Measurements from ENCODE around the gene SPATA31D1. TPM values are rescaled to one million over a fixed set of nuclear protein-coding genes. Genes with fewer than 3 reads are reported as not detected.

Gene SPATA31D1
- total RNA-seq, 1 experiment from 2014 or later: not detected

DNA sequence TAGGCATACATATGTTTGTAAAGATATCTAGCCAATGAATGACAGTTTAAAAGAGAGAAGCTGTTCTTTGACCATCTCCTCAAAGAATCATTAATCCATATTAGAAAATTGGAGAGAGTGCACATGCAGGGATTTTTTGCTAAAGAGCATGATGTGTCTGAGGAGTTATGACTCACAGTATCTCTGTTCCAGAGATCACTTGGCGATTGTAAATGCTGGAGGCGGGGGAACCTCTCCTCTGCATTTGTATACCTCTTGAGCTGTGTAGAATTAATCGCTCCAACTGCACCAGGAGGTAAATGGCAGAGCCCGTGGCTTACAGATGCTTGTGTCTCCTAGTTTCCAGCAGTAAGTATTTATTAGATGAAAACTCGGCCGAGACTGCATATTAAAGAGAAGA lies 3.6 kb upstream of the SPATA31D1 start:
- Mint-ChIP-seq H3K9me3 (no peaks in the 10 kb centered on the region), H3K36me3 (ENCODE audit: insufficient read depth in 1 of 3, low read depth in 3 of 3) (no peaks in the 10 kb centered on the region), H3K27ac (no peak overlapping the region), H3K4me1 (peaks cover 5% of the 10 kb centered on the region in 2 experiments; a peak in 3 of 4 replicates), H3K4me3 (no peak overlapping the region), H3K27me3 (ENCODE audit: low read depth) (no peaks in the 10 kb centered on the region)
- Histone ChIP-seq H2BK20ac (ENCODE audit: low read depth, low read length, poor library complexity, severe bottlenecking) (no peak overlapping the region), H4K5ac (ENCODE audit: insufficient read length, low read depth, low read length) (no peak overlapping the region), H2BK12ac (ENCODE audit: insufficient read length, low read depth, low read length) (no peak overlapping the region), H3K27me3 (ENCODE audit: insufficient read depth, low read length) (no peaks in the 10 kb centered on the region), H3K23ac (ENCODE audit: insufficient read length, low read depth, low read length) (no peak overlapping the region), H4K20me1 (ENCODE audit: control insufficient read depth, insufficient read depth, insufficient read length) (no peaks in the 10 kb centered on the region), H3K18ac (ENCODE audit: insufficient read length, low read depth, low read length) (no peak overlapping the region), H2BK120ac (ENCODE audit: low read depth, low read length, poor library complexity, severe bottlenecking) (no peak overlapping the region), H2BK5ac (ENCODE audit: insufficient read length, low read length) (no peak overlapping the region), H3K79me1 (ENCODE audit: insufficient read depth, low read depth, low read length, poor library complexity, severe bottlenecking) (no peaks in the 10 kb centered on the region), H2AK5ac (ENCODE audit: insufficient read length, low read length) (no peak overlapping the region), H3K14ac (ENCODE audit: insufficient read depth, low read length) (no peak overlapping the region), H3K23me2 (ENCODE audit: insufficient read length, low read depth, low read length, poor library complexity, severe bottlenecking) (no peaks in the 10 kb centered on the region), H3K4ac (ENCODE audit: low read depth, low read length) (no peak overlapping the region), H3K27ac (ENCODE audit: insufficient read length, low read depth, low read length) (no peak overlapping the region), H3K9me3 (ENCODE audit: control insufficient read depth, low read depth, low read length) (no peaks in the 10 kb centered on the region), H3K56ac (ENCODE audit: insufficient read length, low read depth, low read length) (no peak overlapping the region), H3K79me2 (ENCODE audit: insufficient read depth, low read length) (no peaks in the 10 kb centered on the region), H3T11ph (ENCODE audit: low read length) (no peak overlapping the region), H4K91ac (ENCODE audit: insufficient read length, low read depth, low read length) (no peak overlapping the region), H3K4me2 (ENCODE audit: insufficient read depth, insufficient read length, low read length) (no peak overlapping the region), H2BK15ac (ENCODE audit: low read depth, low read length) (no peak overlapping the region), H3K9ac (ENCODE audit: extremely low read depth, insufficient read length, low read length) (no peak overlapping the region), H2AFZ (ENCODE audit: low read length) (no peak overlapping the region), H4K8ac (replicated peaks; ENCODE audit: insufficient read length, low read depth, low read length) (no peak overlapping the region), H3K4me1 (ENCODE audit: insufficient read depth, low read length) (no peaks in the 10 kb centered on the region)
- no CpG with 5 or more reads among the region's 6 CpGs for WGBS (ENCODE audit: extremely low coverage, insufficient read length, low lambda C conversion rate)
- no peak for DNase-seq
- TF ChIP-seq, protein P1, sequence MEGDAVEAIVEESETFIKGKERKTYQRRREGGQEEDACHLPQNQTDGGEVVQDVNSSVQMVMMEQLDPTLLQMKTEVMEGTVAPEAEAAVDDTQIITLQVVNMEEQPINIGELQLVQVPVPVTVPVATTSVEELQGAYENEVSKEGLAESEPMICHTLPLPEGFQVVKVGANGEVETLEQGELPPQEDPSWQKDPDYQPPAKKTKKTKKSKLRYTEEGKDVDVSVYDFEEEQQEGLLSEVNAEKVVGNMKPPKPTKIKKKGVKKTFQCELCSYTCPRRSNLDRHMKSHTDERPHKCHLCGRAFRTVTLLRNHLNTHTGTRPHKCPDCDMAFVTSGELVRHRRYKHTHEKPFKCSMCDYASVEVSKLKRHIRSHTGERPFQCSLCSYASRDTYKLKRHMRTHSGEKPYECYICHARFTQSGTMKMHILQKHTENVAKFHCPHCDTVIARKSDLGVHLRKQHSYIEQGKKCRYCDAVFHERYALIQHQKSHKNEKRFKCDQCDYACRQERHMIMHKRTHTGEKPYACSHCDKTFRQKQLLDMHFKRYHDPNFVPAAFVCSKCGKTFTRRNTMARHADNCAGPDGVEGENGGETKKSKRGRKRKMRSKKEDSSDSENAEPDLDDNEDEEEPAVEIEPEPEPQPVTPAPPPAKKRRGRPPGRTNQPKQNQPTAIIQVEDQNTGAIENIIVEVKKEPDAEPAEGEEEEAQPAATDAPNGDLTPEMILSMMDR (conservative IDR thresholded peaks at IDR 0.05): no peak

Data from H9 (cell line).